Activated CD4-positive, alpha-beta T cell treated with anti-CD3 and anti-CD28 coated beads for 1 hour (primary cell): ENCODE data around the gene RAB38.

Experiments
- DNase-seq: peaks from one replicate; pipeline ENCODE4 v3.0.0-alpha.2; 2020

Gene RAB38

GRCh38 chr11:88102598-88102934 lies 72.7 kb downstream of the RAB38 start:
- DNase-seq: no peak

GRCh38 chr11:88101881-88102597 lies 73.2 kb downstream of the RAB38 start:
- no peak for DNase-seq

DNA sequence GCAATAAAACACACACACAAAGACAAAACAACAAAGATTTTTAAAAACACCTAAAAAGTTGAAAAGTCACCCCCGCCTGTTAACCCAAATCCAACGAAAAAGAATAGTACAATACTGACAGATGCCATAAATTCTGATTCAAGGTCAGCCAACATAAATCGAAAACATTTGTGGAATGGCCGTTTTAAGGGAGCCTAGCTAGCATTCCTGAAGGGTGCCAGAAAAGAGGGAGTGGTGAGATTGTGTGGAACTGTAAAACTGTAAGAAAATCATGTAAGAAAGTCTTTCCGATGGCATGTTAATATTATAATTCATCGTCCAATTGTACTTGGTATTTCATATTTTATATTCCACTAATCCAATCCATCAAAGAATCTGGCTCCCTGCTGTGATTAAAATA lies 75.1 kb downstream of the RAB38 start:
- DNase-seq: no peak

DNA sequence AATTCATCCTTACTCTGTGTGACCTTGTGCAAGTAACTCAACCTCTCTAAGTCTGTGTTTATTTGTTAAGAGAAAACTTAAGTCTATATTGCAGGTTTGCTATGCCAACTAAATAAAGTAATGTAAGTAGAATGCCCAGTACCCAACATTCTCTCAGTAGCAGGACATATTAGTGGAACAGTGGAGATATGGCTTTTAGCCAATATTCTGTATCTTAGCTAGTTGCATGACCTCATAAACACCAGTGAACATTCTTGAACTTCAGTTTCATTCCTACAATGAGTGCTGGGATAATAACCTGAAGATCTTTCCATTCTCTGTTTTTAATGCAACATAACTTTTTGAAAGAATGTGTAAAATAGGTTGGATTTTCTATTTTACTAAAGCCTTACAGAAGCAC lies 77.0 kb downstream of the RAB38 start:
- DNase-seq: no peak

DNA sequence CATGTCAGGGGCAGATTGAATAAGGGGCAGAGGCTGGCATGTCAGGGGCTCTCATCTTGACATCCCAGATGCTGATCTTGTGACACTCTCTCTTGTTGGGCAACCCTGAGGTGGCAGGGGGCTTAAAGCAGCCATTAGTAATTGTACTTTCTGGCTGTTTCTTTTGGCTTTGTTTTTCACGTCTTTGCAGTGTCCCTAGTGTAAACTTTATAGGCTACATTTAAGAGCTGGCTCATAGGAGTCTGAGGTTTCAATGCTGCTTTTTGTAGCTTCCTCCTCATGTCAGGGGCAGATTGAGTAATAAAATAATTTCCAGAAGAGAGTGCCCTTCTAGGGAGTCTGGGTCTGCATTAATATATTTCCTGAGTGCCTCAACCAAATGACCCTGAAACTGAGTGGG lies 86.1 kb downstream of the RAB38 start:
- no peak for DNase-seq

DNA sequence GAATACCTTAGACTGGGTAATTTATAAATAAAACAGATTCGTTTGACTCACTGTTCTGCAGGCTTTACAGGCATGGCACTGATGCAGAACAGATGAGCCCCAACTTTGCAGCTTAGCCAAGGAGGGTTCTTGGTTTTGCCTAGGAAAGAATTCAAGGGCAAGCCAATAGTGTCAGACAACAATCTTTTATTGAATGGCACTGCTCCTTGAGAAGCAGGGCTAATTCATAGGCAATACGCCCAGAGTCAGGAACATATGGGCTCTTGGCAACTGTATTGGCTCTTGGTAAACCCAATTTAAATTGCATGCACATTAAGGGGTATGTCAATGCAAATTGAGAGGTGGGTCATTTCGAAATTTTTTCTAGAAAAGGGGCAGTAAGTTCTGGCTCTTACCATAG lies 87.9 kb downstream of the RAB38 start:
- DNase-seq: no peak

- DNase-seq: no peak
Measured at GRCh38 chr11:88086297-88086696, 88.9 kb downstream of the RAB38 start.

- no peak for DNase-seq
Measured at GRCh38 chr11:88070437-88070836, 104.8 kb downstream of the RAB38 start.

GRCh38 chr11:88068848-88069554 lies 106.2 kb downstream of the RAB38 start:
- DNase-seq: no peak

- no peak for DNase-seq
Measured at GRCh38 chr11:88066090-88066489, 109.2 kb downstream of the RAB38 start.

DNA sequence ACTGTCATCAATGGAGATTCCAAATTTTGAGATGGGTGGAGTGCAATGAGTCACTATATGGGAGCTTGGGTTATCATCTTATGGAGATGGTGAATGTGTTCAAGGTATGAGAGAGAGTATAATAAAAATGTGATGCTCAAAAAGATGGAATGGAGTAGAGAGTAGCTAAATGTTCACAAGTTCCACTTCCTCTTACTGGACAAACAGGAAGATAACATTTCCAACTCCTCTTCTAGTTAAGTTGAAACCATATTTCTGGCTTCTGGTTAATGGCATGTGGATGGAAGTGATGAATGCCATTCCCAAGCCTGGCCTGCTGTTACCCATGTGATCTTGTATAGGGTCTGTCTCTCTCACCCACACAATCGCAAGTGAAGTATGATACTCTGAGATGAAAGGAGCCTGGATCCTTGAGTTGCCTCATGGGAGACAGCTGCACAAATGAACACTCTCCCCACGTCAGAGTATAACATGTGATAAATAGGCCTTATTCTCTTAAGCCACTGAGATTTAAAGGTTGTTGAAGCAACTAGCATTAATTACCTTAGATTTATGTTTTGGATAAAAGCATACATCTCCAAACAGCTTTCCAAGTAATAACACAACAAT lies 111.0 kb downstream of the RAB38 start:
- DNase-seq: no peak
